Endothelial cell of umbilical vein (primary cell): ENCODE data around the gene ANP32B. TPM values are rescaled to one million over a fixed set of nuclear protein-coding genes. Genes with fewer than 3 reads are reported as not detected.
A peak's percentile ranks its signal among the peaks of the same experiment; 100 is the strongest.

Experiments used
- BruUV-seq: library from RNA; stranded (reverse); fragments of 400-500 nt; replicated peaks from 2 replicates; lab custom pipeline; 2021; lab: Mats Ljungman, UMichigan
- CTCF ChIA-PET: fragments of 300-600, 350-600 bp; sonication (Branson Sonifier 250); formaldehyde crosslinking; loops from one replicate; lab custom pipeline; 2021; ENCODE audit warnings: antibody characterized with exemption, inconsistent platforms; lab: Charles Lee
- POLR2A ChIA-PET: fragments of 300-600, 350-600 bp; sonication (Branson Sonifier 250); formaldehyde crosslinking; loops from one replicate; lab custom pipeline; 2021; ENCODE audit warnings: antibody characterized with exemption, inconsistent platforms; lab: Charles Lee
- DNase-seq: peaks from one replicate; pipeline ENCODE4 v3.0.0-alpha.2; 2011; ENCODE audit warnings: low read depth, low spot score
- FAIRE-seq: peaks from 2 replicates; lab custom pipeline; 2011; peaks lifted over from hg19 to GRCh38; lab: Jason Lieb, UNC
- H2AFZ ChIP-seq: 2 replicates; pipeline ENCODE4 v1.6.0; 2012; ENCODE audit warnings: low read depth, low read length, control low read depth, inconsistent platforms
- H3K27ac ChIP-seq: 2 replicates; pipeline ENCODE4 v1.5.1; 2011; ENCODE audit warnings: low read depth, mild to moderate bottlenecking, control low read depth, low read length, moderate library complexity; ENCODE audit not compliant: insufficient read depth
- H3K27me3 ChIP-seq, 2 experiments: 2 replicates each; pipeline versions ENCODE4 v1.6.0 to v1.6.1; 2011; ENCODE audit warnings: low read length in 2 of 2, mixed read lengths in 1 of 2; ENCODE audit not compliant: control insufficient read depth in 2 of 2, insufficient read depth in 2 of 2
- H3K36me3 ChIP-seq, 2 experiments: 2 replicates in 1 of 2; 3 replicates in 1 of 2; pipeline ENCODE4 v1.5.1; 2011; ENCODE audit warnings: low read length in 2 of 2, mild to moderate bottlenecking in 1 of 2, moderate library complexity in 1 of 2; ENCODE audit not compliant: control insufficient read depth in 2 of 2, insufficient read depth in 2 of 2; ENCODE audit errors: extremely low read depth in 1 of 2
- H3K4me1 ChIP-seq: 3 replicates; pipeline ENCODE4 v1.5.1; 2011; ENCODE audit warnings: mild to moderate bottlenecking, low read length; ENCODE audit not compliant: control insufficient read depth, insufficient read depth; ENCODE audit errors: extremely low read depth
- H3K4me2 ChIP-seq: 2 replicates; pipeline ENCODE4 v1.6.1; 2011; ENCODE audit warnings: low read length, control low read depth, mixed read lengths; ENCODE audit not compliant: insufficient read depth
- H3K4me3 ChIP-seq, 3 experiments: fragments of 200-600 bp in 1 of 3; sonication (generic), shearing (Covaris generic) in 1 of 3; replicated peaks in 1 of 3; 2 replicates each; pipeline ENCODE4 v1.5.1; 2011 to 2016; ENCODE audit warnings: control low read depth in 3 of 3, low read length in 3 of 3, mild to moderate bottlenecking in 2 of 3, inconsistent platforms in 1 of 3, low read depth in 1 of 3, moderate library complexity in 1 of 3; ENCODE audit not compliant: insufficient read depth in 1 of 3
- H3K79me2 ChIP-seq: 2 replicates; pipeline ENCODE4 v1.6.0; 2012; ENCODE audit warnings: low read length, inconsistent platforms; ENCODE audit not compliant: control insufficient read depth, insufficient read depth
- H3K9ac ChIP-seq: replicated peaks from 2 replicates; pipeline ENCODE3; 2011; ENCODE audit warnings: low read length, control low read depth; ENCODE audit not compliant: insufficient read depth; ENCODE audit errors: extremely low read depth
- H3K9me1 ChIP-seq: replicated peaks from 3 replicates; pipeline ENCODE4 v1.6.0; 2011; ENCODE audit warnings: mild to moderate bottlenecking, low read length; ENCODE audit not compliant: control insufficient read depth, insufficient read depth; ENCODE audit errors: extremely low read depth
- H3K9me3 ChIP-seq: replicated peaks from 2 replicates; pipeline ENCODE4 v1.5.1; 2012; ENCODE audit warnings: low read length, inconsistent platforms; ENCODE audit not compliant: control insufficient read depth, insufficient read depth
- H4K20me1 ChIP-seq: replicated peaks from 2 replicates; pipeline ENCODE3; 2011; ENCODE audit warnings: mild to moderate bottlenecking, low read length; ENCODE audit not compliant: control insufficient read depth, insufficient read depth; ENCODE audit errors: extremely low read depth
- CTCF ChIP-seq, 2 donors: IDR thresholded peaks; 1 replicate in 1 of 2; 2 replicates in 1 of 2; pipeline ENCODE4 v1.5.1; 2011; ENCODE audit warnings: low read length in 2 of 2, mild to moderate bottlenecking in 2 of 2, moderate library complexity in 2 of 2, control low read depth in 1 of 2, inconsistent platforms in 1 of 2, low read depth in 1 of 2; ENCODE audit not compliant: insufficient read depth in 1 of 2; ENCODE audit errors: extremely low read depth in 1 of 2
- EZH2 ChIP-seq: IDR thresholded peaks from 2 replicates; pipeline ENCODE4 v1.6.1; 2012; ENCODE audit warnings: borderline replicate concordance, low read depth, mild to moderate bottlenecking, moderate library complexity, low read length, inconsistent platforms; ENCODE audit not compliant: severe bottlenecking
- FOS ChIP-seq: IDR thresholded peaks from 2 replicates; pipeline ENCODE4 v1.6.1; 2011; ENCODE audit warnings: mild to moderate bottlenecking, low read length, moderate library complexity, borderline replicate concordance; ENCODE audit not compliant: insufficient read depth
- GATA2 ChIP-seq: IDR thresholded peaks from 2 replicates; pipeline ENCODE4 v1.7.0; 2011; ENCODE audit warnings: low read depth, mild to moderate bottlenecking, moderate library complexity, mixed read lengths, low read length; ENCODE audit not compliant: insufficient read length, insufficient read depth
- JUN ChIP-seq: IDR thresholded peaks from 2 replicates; pipeline ENCODE4 v1.6.1; 2011; ENCODE audit warnings: borderline replicate concordance, low read depth; ENCODE audit not compliant: insufficient read length, insufficient read depth
- MAX ChIP-seq: IDR thresholded peaks from 2 replicates; pipeline ENCODE4 v1.6.1; 2011; ENCODE audit not compliant: insufficient read depth, insufficient read length
- MYC ChIP-seq: IDR thresholded peaks from one replicate; pipeline ENCODE4 v1.6.1; 2011; ENCODE audit warnings: mild to moderate bottlenecking, low read depth, low read length
- POLR2A ChIP-seq: IDR thresholded peaks from 2 replicates; pipeline ENCODE4 v1.6.1; 2012; ENCODE audit warnings: low read depth, mild to moderate bottlenecking, control low read depth, low read length
- POLR2AphosphoS5 ChIP-seq: IDR thresholded peaks from 2 replicates; pipeline ENCODE4 v1.6.1; 2012; ENCODE audit warnings: low read depth, mild to moderate bottlenecking, control low read depth, low read length, moderate library complexity; ENCODE audit not compliant: insufficient read depth
- dilution Hi-C: fragments of 300-500 bp; cut with MboI; formaldehyde crosslinking; loops from one replicate; pipeline ENCODE4 v1.15.0; 2019; ENCODE audit warnings: low sequenced_read_pairs; ENCODE audit not compliant: extremely low pct_ligation_motif_present
- intact Hi-C: fragments of 100-400 bp; cut with micrococcal nuclease; formaldehyde crosslinking; loops from one replicate; pipeline ENCODE4 v1.10.0; 2022
- polyA plus RNA-seq, 4 experiments: library from polyadenylated mRNA; depleted of rRNA in 3 of 4; stranded (reverse) in 3 of 4; unstranded in 1 of 4; fragments of >200 nt; gene quantifications; 2 replicates each; pipeline versions ENCODE4 v1.2.1 to v1.2.3, GENCODE V29; 2011 to 2012; ENCODE audit warnings: missing spikeins in 1 of 4
- total RNA-seq: library from RNA; stranded (reverse); gene quantifications from 2 replicates; pipeline ENCODE4 v1.2.3, GENCODE V29; 2021

ANP32B gene
- total and polyA plus RNA-seq, 2 donors (not counting 3 experiments of a cell fraction or from before 2014, with no cell fraction given): 13.9 to 173 TPM

- Histone ChIP-seq H3K79me2 (no peaks in the 10 kb centered on the region), H3K27ac (no peak overlapping the region), H3K9me3 (no peaks in the 10 kb centered on the region), H2AFZ (no peak overlapping the region), H3K4me1 (no peaks in the 10 kb centered on the region), H4K20me1 (no peaks in the 10 kb centered on the region), H3K4me2 (no peak overlapping the region), H3K4me3 (no peak overlapping the region), H3K36me3 (no peaks in the 10 kb centered on the region), H3K9me1 (no peaks in the 10 kb centered on the region), H3K9ac (no peak overlapping the region), H3K27me3 (peaks cover 2 to 3% of the 10 kb centered on the region in 2 experiments)
- intact Hi-C loops (no loop called here), dilution Hi-C loops (no loop called here)
- DNase-seq (no peak), FAIRE-seq (peak; percentile 26)
- CTCF ChIA-PET: interaction anchor here (1.2 kb wide), 1 partner anchor 34 kb away, joined by 3 read pairs; the partner anchor contains the start of gene TRMO
- BruUV-seq: no TSS peak
- TF ChIP-seq MYC: no peak
- TF ChIP-seq EZH2: no peak
- TF ChIP-seq FOS: no peak
- TF ChIP-seq CTCF (IDR thresholded peaks at IDR 0.05; ENCODE audit: extremely low read depth in 1 of 2, insufficient read depth in 1 of 2, low read depth in 1 of 2, low read length in 2 of 2): no peak
- no peak for TF ChIP-seq GATA2
- no peak for TF ChIP-seq POLR2AphosphoS5
- TF ChIP-seq JUN: no peak
- no peak for TF ChIP-seq POLR2A
- TF ChIP-seq MAX: no peak
- POLR2A ChIA-PET: no interaction called here
Measured at GRCh38 chr9:97956331-97956730, 26.8 kb upstream of the ANP32B start.
